H7 (cell line): ENCODE data around the gene MEGF6. TPM values are rescaled to one million over a fixed set of nuclear protein-coding genes. Genes with fewer than 3 reads are reported as not detected.
A peak's percentile ranks its signal among the peaks of the same experiment; 100 is the strongest.

Experiments
- DNase-seq: peaks from one replicate; pipeline ENCODE4 v3.0.0; 2012
- H3K27me3 ChIP-seq: 2 replicates; pipeline ENCODE4 v1.6.0; 2011; ENCODE audit warnings: mild to moderate bottlenecking, low read length; ENCODE audit not compliant: control insufficient read depth, insufficient read depth
- H3K36me3 ChIP-seq: replicated peaks from 2 replicates; pipeline ENCODE4 v1.5.1; 2011; ENCODE audit warnings: low read length; ENCODE audit not compliant: control insufficient read depth, insufficient read depth
- H3K4me3 ChIP-seq: 2 replicates; pipeline ENCODE4 v1.5.1; 2011; ENCODE audit warnings: low read depth, mild to moderate bottlenecking, control low read depth, low read length, moderate library complexity; ENCODE audit not compliant: insufficient read depth
- total RNA-seq: library from RNA; depleted of rRNA; stranded (reverse); fragments of >200 nt; shearing (Covaris generic); gene quantifications from 2 replicates; pipeline ENCODE4 v1.2.3, GENCODE V29; 2014

Gene MEGF6
- total RNA-seq, 1 experiment from 2014 or later: 27.1 TPM

DNA sequence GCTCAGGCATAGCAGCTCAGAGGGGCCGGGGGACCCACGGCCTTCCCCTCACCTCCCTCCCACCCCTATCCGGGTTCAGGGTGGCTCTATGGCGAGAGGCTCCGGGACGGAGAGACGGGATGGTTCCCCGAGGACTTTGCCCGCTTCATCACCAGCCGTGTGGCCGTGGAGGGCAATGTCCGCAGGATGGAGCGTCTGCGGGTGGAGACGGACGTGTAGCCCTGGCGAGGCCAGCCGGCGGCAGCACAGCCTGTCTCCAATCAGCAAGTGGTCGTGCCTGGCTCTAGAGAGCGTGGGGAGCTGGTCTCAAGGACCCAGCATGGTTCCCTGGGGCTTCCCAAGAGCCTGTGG is 131.0 kb downstream of the MEGF6 start:
- no peak for DNase-seq
- Histone ChIP-seq H3K27me3 (no peaks in the 10 kb centered on the region), H3K4me3 (no peak overlapping the region), H3K36me3 (no peaks in the 10 kb centered on the region; the same call in 1 of the 2 replicates)

DNA sequence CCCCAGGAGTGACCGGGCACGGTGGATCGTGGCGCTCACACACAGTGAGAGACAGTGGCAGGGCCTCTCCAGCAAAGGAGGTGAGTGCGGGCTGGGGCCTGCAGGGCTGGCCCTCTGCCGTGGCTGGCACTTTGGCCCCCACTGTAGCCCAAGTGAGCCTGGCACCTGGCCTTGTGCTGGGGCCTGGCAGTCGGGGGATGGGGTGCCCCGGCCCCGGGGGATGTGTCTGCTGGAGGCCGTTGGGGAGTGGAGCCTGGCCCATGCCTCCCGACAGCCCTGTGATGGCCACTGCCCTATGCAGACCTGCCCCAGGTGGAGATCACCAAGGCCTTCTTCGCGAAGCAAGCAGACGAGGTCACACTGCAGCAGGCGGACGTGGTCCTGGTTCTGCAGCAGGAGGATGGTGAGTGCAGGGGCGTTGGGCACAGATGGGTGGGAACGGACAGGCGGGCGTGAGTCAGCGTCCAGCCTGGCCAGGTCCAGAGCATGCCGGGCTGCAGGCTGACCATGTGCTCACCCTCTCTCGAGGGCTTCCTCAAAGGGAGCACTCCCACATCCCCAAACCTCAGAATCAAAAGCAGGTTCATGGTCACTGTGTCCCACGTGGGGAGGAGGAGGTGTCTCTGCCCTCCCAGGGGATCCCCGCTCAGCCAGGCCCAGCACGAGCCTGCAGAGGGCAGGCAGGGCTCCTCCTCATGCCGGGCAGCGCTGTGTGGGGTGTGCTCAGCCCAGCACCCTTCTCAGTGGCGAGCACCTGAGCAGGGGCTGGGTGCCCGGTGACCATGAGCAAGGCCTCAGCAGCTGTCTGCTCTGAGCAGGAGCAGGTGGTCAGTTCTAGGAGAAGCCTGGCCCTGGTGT is 131.6 kb downstream of the MEGF6 start:
- no peak for DNase-seq
- Histone ChIP-seq H3K27me3 (no peaks in the 10 kb centered on the region), H3K4me3 (no peak overlapping the region), H3K36me3 (no peaks in the 10 kb centered on the region; the same call in 1 of the 2 replicates)

DNA sequence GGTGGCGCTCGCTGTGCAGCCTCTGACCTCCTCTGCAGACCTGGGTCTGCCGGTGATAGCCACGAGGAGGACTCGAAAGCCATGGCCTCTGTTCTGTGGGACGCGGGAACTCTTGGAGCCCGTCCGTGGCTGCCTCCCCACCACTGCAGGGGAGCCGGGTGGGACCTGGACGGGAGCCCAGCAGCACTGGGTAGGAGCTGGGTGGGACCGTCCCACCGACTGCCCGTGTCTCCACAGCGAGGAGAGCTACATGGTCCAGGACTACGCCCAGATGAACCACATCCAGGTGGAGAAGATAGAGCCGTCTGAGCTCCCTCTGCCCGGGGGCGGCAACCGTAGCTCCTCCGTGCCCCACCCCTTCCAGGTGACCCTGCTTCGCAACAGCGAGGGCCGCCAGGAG is 133.1 kb downstream of the MEGF6 start:
- H3K36me3 ChIP-seq: peaks cover 3% of the 10 kb centered on the region
- H3K27me3 ChIP-seq: no peaks in the 10 kb centered on the region
- H3K4me3 ChIP-seq: no peak overlapping the region
- DNase-seq: no peak

DNA sequence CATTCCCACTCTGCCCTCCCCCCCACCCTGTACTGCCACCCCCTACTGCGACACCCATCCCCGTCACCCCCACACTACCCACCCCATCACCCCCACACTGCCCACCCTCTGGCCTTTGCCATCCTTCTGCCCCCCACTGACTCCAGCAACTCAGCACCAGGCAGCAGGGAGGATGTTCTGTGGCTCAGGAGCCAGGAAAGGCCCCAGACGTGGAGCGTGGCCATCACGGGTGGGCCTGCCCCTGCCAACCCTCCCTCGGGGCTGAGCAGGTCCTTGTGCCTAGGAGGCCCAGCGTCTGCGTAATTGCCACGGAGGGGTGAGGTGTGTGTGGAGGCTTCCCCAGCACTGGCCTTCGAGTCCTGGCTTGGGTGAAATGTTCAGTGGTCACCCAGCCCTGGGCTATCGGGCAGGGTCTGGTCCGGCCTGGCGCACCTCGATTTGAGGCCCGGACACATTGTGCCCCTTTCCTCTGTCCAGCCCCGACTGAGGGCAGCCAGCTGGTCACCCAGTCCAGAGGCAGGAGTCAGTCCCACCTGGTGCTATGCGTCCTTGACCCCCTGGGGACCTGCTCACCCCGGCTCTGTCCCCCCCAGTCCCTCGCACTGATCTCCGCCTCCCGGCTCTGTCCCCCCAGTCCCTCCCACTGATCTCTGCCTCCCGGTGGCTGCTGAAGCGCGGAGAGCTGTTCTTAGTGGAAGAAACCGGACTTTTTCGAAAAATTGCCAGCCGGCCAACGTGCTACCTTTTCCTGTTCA is 133.9 kb downstream of the MEGF6 start:
- Histone ChIP-seq H3K27me3 (no peaks in the 10 kb centered on the region), H3K36me3 (peaks cover 3% of the 10 kb centered on the region), H3K4me3 (no peak overlapping the region)
- peak; percentile 83 for DNase-seq

DNA sequence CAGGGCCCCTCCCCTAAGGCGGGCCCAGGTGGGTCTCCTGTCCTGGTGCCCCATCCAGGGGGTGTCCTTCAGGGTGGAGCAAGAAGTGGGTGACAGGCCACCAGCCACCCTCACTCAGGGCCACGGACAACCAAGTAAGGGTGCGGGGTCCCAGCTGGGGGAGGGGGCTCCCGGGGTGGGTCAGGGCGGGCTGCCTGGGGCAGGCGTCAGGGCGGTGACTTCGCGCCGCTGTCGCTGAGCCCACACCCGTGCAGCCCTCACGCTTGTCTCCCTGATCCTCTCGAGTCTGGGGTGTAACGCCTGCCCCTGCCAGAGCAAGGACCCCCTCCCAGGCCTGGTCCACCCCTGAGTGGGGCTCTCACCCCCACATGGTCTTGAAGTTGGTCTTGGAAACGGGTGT is 134.6 kb downstream of the MEGF6 start:
- peaks cover 3% of the 10 kb centered on the region for H3K36me3 ChIP-seq
- H3K4me3 ChIP-seq: no peak overlapping the region
- H3K27me3 ChIP-seq: no peaks in the 10 kb centered on the region
- no peak for DNase-seq

DNA sequence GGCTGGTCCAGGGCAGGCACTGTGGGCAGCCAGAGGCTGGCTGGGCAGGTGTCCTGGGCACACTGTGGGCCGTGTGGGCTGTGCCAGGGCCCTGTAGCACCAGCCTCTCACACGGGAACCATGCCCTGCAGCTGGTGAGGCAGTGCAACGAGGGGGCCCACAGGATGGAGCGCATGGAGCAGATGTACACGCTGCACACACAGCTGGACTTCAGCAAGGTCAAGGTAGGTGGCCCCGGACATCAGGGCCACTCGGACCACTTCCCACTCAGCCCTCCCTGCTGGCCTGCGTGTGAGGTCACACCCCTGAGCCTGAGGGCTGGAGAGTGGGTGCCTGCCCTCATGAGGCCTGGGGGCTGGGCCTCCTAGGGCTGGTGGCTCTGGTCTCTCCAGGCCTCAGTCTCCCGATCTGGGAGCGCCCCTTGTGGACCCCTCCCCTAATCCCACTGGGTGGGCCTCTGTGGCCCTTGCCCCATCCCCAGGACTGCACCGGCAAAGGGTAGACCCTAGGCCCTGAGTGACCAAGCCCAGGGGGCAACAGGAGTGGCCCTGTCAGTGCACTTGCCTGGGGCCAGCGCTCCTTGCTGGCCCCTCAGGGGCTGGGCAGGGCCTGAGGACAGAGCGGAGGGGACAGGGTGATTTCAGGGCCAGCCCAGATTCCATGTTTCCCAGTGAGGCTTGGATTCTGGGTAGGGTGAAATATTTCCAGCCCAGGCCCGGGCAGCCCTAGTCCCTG is 135.3 kb downstream of the MEGF6 start:
- Histone ChIP-seq H3K27me3 (no peaks in the 10 kb centered on the region), H3K4me3 (no peak overlapping the region), H3K36me3 (peaks cover 3% of the 10 kb centered on the region)
- no peak for DNase-seq

DNA sequence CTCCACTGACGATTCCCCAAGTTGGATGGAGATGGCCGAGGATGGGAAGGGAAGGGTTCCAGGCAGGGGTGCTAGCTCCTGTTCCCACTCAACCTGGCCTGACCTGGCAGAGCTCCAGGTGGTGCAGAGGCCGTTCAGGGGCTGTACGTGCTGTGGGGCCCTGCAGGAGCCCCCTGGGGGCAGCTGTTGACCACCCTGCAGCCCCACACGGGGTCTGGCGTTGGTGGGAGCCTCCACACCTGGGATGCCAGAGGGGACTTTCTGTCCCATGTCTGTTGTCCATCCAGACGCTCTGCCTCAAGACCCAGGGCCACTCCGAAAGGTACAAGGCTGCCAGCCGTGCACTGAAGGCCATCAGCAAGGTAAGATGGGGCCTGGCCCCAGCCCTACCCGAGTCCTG is 136.9 kb downstream of the MEGF6 start:
- no peak overlapping the region for H3K4me3 ChIP-seq
- H3K27me3 ChIP-seq: no peaks in the 10 kb centered on the region
- DNase-seq: no peak
- peaks cover 3% of the 10 kb centered on the region for H3K36me3 ChIP-seq

DNA sequence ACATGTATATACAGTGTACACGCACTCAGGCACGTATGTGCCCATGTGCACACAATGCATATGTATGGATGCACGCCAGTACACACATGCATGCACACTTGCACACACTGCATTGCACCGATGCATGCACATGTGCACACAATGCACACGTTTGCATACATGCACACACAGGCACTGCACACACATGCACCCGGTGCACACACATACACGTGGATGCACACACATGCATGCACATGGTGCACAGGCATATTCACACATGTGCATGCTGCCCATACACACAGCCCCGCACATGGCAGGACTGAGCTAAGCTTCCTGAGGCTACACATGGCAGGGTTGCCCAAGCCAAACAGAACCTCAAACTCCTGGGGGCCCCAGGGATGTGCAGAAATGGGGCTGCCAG is 137.3 kb downstream of the MEGF6 start:
- H3K27me3 ChIP-seq: no peaks in the 10 kb centered on the region
- no peak overlapping the region for H3K4me3 ChIP-seq
- H3K36me3 ChIP-seq: peaks cover 3% of the 10 kb centered on the region
- DNase-seq: no peak

DNA sequence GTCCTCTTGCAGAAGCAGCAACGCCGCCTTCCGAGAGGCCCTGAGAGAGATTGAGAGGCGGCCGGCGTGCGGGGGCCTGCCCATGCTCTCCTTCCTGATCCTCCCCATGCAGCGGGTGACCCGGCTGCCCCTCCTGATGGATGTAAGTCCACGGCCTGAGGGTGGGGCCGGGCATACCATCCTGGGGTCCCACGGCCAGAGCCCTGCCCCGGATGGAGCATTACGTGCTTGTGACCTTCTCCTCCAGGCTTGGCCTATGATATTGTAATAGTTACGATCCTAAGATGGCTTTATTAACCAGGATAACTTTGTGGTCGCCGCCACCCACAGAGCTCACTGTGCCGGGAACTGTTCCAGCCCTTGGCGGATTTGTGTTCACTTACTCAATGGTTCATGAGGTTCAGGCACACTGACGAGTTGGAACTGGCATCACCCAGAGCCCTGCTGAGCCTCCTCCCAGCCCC is 137.9 kb downstream of the MEGF6 start:
- Histone ChIP-seq H3K36me3 (peaks cover 3% of the 10 kb centered on the region), H3K27me3 (no peaks in the 10 kb centered on the region), H3K4me3 (no peak overlapping the region)
- DNase-seq: no peak

DNA sequence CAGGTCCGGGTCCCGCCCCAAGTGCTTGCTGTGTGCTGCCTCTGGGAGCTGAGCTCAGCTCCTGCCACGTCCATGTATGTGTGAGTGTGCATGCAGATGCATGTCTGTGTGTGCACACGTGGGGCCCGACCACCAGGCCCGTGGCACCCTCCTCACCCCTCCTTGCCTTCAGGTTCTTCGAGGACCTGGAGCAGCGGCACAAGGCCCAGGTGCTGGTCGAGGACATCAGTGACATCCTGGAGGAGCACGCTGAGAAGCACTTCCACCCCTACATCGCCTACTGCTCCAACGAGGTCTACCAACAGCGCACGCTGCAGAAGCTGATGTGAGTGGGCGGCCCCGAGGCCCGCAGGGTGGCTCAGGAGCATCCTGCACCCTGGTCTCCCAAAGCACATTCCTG is 138.4 kb downstream of the MEGF6 start:
- peaks cover 3% of the 10 kb centered on the region for H3K36me3 ChIP-seq
- H3K27me3 ChIP-seq: no peaks in the 10 kb centered on the region
- DNase-seq: no peak
- no peak overlapping the region for H3K4me3 ChIP-seq

DNA sequence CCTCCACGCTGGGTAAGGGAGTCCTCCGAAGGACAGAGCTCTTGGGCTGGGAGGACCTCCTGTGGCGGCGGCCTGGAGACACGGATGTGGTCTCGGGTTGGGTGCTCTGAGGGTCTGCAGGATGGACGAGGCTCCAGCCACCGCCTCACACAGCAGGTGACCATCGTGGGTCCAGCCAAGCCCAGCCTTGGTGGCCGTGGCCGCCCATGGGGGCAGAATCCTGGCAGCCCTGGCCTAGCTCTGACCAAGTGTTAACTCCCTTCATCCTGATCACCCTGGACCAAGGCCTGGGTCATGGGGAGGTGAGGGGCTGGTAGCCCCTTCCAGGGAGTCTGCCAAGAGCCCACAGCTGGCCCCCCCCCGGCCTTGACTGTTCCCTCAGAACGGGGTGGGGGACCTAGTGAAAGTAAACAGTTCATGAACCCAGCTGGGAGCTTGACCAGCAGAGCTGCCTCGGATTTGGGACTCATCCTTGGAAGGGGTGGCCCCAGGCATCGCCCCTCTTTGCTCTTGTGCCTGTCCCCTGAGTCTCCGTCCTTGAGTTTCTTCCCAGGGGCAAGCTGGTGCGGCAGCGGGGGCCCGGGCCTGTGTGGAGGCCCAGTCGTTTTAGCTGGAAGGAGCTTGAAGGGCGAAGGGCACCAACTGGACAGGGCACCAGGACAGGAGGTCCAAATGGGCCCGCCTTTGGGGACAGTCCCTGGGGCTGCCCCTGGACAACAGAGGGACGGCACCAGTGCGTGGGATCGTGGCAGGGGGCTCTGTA is 139.0 kb downstream of the MEGF6 start:
- Histone ChIP-seq H3K4me3 (no peak overlapping the region), H3K36me3 (peaks cover 3% of the 10 kb centered on the region), H3K27me3 (no peaks in the 10 kb centered on the region)
- DNase-seq: no peak

DNA sequence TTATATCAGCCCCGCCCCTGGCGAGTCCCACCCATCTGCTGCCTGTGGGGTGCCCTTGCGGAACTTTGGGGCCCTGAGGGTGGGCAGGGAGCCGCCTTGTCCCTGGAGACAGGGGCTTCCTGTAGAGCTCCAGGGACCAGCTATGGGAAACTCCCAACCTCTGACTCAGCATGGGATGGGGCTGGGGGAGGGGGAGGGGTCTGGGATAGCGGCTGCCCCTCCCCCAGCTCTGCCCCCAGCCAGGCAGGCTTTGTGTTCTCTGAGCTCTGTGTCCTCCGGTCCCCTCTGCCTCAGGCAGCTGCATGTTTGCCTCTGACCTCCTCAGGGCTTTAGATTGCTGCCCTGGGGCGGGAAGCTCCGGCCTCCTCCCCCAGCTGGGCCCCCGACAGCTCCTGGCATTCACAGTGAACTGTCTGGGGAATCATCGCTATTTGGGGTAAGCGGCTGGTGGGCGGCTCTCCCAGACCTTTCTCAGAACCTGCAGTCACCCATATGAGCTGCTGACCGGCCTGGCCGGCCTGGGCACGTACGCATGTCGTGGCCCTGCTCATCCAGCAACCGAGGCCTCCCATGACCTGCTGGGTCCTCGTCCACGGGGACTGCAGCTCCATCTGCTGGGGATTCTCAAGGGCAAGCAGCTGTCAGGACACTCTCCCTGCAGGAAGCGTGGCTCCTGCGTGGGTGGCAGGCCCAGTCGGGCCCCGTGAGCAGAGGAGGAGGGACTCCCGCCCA is 139.8 kb downstream of the MEGF6 start:
- peak; percentile 97 for DNase-seq
- Histone ChIP-seq H3K4me3 (no peak overlapping the region), H3K36me3 (peaks cover 3% of the 10 kb centered on the region), H3K27me3 (no peaks in the 10 kb centered on the region)

DNA sequence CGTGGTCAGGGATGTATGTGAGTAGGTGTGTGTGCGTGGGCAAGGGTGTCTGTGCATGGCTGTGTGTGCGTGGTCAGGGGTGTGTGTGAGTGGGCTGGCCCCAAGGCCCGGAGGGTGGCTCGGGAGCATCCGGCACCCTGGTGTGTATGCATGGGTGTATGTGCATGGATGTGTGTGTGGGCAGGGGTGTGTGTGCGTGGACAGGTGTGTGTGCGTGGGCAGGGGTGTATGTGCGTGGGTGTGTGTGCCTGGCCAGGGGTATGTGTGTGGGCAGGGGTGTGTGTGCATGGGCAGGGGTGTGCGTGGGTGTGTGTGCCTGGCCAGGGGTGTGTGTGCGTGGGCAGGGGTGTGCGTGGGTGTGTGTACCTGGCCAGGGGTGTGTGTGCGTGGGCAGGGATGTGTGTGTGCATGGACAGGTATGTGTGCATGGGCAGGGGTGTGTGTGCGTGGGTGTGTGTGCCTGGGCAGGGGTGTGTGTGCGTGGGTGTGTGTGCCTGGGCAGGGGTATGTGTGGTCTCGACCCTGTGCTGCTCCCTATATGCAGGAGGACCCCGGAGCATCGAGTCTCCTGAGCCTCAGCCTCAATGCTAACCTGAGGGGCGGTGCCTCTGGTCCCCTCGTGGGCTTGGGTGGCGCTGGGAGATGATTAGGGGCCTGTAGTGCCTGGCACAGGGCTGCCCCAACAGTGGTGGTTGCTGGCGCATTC is 140.5 kb downstream of the MEGF6 start:
- Histone ChIP-seq H3K27me3 (no peaks in the 10 kb centered on the region), H3K4me3 (no peak overlapping the region), H3K36me3 (peaks cover 3% of the 10 kb centered on the region)
- no peak for DNase-seq
